Measurements from ENCODE around the gene ZNF823. TPM values are rescaled to one million over a fixed set of nuclear protein-coding genes. Genes with fewer than 3 reads are reported as not detected.

ZNF823 gene
- 6.3 and 16.7 TPM in 2 replicates for total RNA-seq (2011; cell fraction: chromatin; rRNA removed; ENCODE audit: low replicate concordance)
- total RNA-seq (2011; cell fraction: nucleolus; rRNA removed): 4.2 and 4.6 TPM in 2 replicates
- total RNA-seq (2011; cell fraction: nucleoplasm; rRNA removed): 4.1 and 4.8 TPM in 2 replicates
- total RNA-seq (2014; rRNA removed): 4.0 and 4.2 TPM in 2 replicates
- total RNA-seq (2014; rRNA removed; fragmentation: Illumina TruSeq; extraction: Trizol): 8.8 and 9.5 TPM in 2 replicates
- total RNA-seq (2015; rRNA removed; fragmentation: Illumina TruSeq; extraction: Trizol): 11.0 and 13.4 TPM in 2 replicates
- 4.4 and 5.0 TPM in 2 replicates for total RNA-seq (2021)
- polyA plus RNA-seq (2011; rRNA removed): 7.7 and 7.9 TPM in 2 replicates
- 2.1 and 3.6 TPM in 2 replicates for polyA plus RNA-seq (2011; cell fraction: cytosol; rRNA removed)
- polyA plus RNA-seq (2011; cell fraction: nucleus; rRNA removed): 4.3 and 7.7 TPM in 2 replicates
- polyA plus RNA-seq (2012): 4.4 and 5.8 TPM in 2 replicates
- 6.1 and 6.7 TPM in 2 replicates for polyA plus RNA-seq (2014; fragmentation: Illumina TruSeq; extraction: Trizol)
- polyA plus RNA-seq (2014; fragmentation: Nextera tagmentation; extraction: Ambion mirVana): 10 to 100 TPM in 1 of 2 experiments, 1 to 10 TPM in 1; 5.4 to 11.6 TPM
- 4.1 and 4.6 TPM in 2 replicates for polyA plus RNA-seq (2014; rRNA removed)
- 15.3 and 21.9 TPM in 2 replicates for polyA minus RNA-seq (2011; rRNA and poly(A)+ RNA removed)
- 5.2 and 5.9 TPM in 2 replicates for polyA minus RNA-seq (2011; cell fraction: cytosol; rRNA and poly(A)+ RNA removed)
- 2.0 and 5.2 TPM in 2 replicates for polyA minus RNA-seq (2011; cell fraction: nucleus; rRNA and poly(A)+ RNA removed)
- Bru-seq, nascent RNA: percentile 77 among the genes with signal in this experiment
- BruChase-seq, experiment 1, labeled RNA remaining after a 2-hour chase: percentile 79 among the genes with signal in this experiment
- percentile 80 among the genes with signal in this experiment for BruChase-seq, experiment 2, labeled RNA remaining after a 6-hour chase
- long read RNA-seq, experiment 1, partial matches to known transcripts: 0 of 12 reads
- long read RNA-seq, experiment 1, other reads (novel, unspliced or antisense): 6 of 12 reads
- long read RNA-seq, experiment 2, partial matches to known transcripts: 0 of 1 reads
- long read RNA-seq, experiment 2, other reads (novel, unspliced or antisense): 0 of 1 reads
- long read RNA-seq, experiment 3, partial matches to known transcripts: 0 of 7 reads
- long read RNA-seq, experiment 3, other reads (novel, unspliced or antisense): 2 of 7 reads

- H3K79me2 ChIP-seq (ENCODE audit: control insufficient read depth, insufficient read depth, low read length): peaks cover 9% of the 10 kb centered on the region; the same call in 2 of the 3 replicates
- peak within 1 kb of the TSS; percentile 95 for H2AFZ ChIP-seq (ENCODE audit: low read depth, low read length)
- H3K9me3 ChIP-seq (replicated peaks; ENCODE audit: control insufficient read depth, insufficient read depth, low read depth, low read length): no peaks in the 10 kb centered on the region
- peak within 1 kb of the TSS; percentile 69 for H3K4me3 ChIP-seq
- DNase-seq (ENCODE audit: extremely low read depth in 1 of 4, low spot score in 3 of 4): peak; percentile 94 to 99 (median 95)
- 1% methylated on average over 31 of the region's 35 CpGs for WGBS (ENCODE audit: insufficient coverage, low coverage, missing lambda C conversion rate)
- peak within 1 kb of the TSS; percentile 78 for H3K27ac ChIP-seq (ENCODE audit: extremely low read depth, low read depth, low read length)
- intact Hi-C loops (cut with micrococcal nuclease) (loop anchor here (2.0 kb wide), 1 partner anchor 28 kb away; the partner anchor contains the start of gene ZNF441), in situ Hi-C loops (cut with MboI) (no loop called here)
- H3K4me2 ChIP-seq (ENCODE audit: insufficient read depth, low read length): peak within 1 kb of the TSS; percentile 87
- H3K9ac ChIP-seq (ENCODE audit: insufficient read depth in 1 of 2, low read depth in 2 of 2, low read length in 2 of 2): peak within 1 kb of the TSS; percentile 79 to 94
- H3K9me1 ChIP-seq (ENCODE audit: control insufficient read depth, insufficient read depth, low read length): no peaks in the 10 kb centered on the region
- TSS peak; percentile 99 for BruUV-seq (replicated peaks)
- no peaks in the 10 kb centered on the region for H3K27me3 ChIP-seq (ENCODE audit: control insufficient read depth in 2 of 2, insufficient read depth in 2 of 2, low read length in 2 of 2)
- ChIA-PET POLR2A (interaction anchor here (0.6 kb wide), 1 partner anchor 101 kb away, joined by 3 read pairs; no protein-coding TSS in a partner anchor), CTCF (ENCODE audit: low intra/inter-chr PET ratio) (no interaction called here)
- H3K36me3 ChIP-seq (ENCODE audit: control insufficient read depth, insufficient read depth, low read length): no peaks in the 10 kb centered on the region
- no peaks in the 10 kb centered on the region for H4K20me1 ChIP-seq (replicated peaks; ENCODE audit: control insufficient read depth, insufficient read depth, low read length)
- H3K4me1 ChIP-seq (replicated peaks in 1 of 2; ENCODE audit: control insufficient read depth in 2 of 2, insufficient read depth in 2 of 2, low read length in 2 of 2): peaks cover 15 to 30% of the 10 kb centered on the region in 2 experiments
- peak; percentile 99 for FAIRE-seq
- peak; percentile 98 for ATAC-seq
- no peak for TF ChIP-seq ZC3H8 (IDR thresholded peaks at IDR 0.05)
- TF ChIP-seq HMGXB4 (CRISPR knock-in tag; IDR thresholded peaks at IDR 0.05): no peak
- TF ChIP-seq NR1H2 (CRISPR knock-in tag; IDR thresholded peaks at IDR 0.05): no peak
- no peak for TF ChIP-seq SRSF9 (IDR thresholded peaks at IDR 0.05; ENCODE audit: borderline replicate concordance, low read depth, low read length)
- TF ChIP-seq ETV1 (tag; conservative IDR thresholded peaks at IDR 0.05; ENCODE audit: low read depth): no peak
- TF ChIP-seq NFATC3 (IDR thresholded peaks at IDR 0.05): no peak
- TF ChIP-seq FOXJ2 (tag; IDR thresholded peaks at IDR 0.05): no peak
- no peak for TF ChIP-seq ARID1B (IDR thresholded peaks at IDR 0.05)
- peak; percentile 71; the same call in 1 of the 2 replicates for TF ChIP-seq ZNF263 (CRISPR knock-in tag; IDR thresholded peaks at IDR 0.05; ENCODE audit: borderline replicate concordance)
- 0 out of 2 replicates have a peak, but pooled peaks have one; percentile 6 for TF ChIP-seq PYGO2 (tag; IDR thresholded peaks at IDR 0.05)
- no peak for TF ChIP-seq CAMTA2 (CRISPR knock-in tag; conservative IDR thresholded peaks at IDR 0.05)
- no peak for TF ChIP-seq STAT5B (CRISPR knock-in tag; IDR thresholded peaks at IDR 0.05)
- TF ChIP-seq CXXC5 (CRISPR knock-in tag; IDR thresholded peaks at IDR 0.05): peak; percentile 80
- TF ChIP-seq ZFP36 (IDR thresholded peaks at IDR 0.05; ENCODE audit: low read depth, low read length, partially characterized antibody): no peak
- TF ChIP-seq ELF4 (CRISPR knock-in tag; IDR thresholded peaks at IDR 0.05): no peak
- TF ChIP-seq SREBF1 (IDR thresholded peaks at IDR 0.05; ENCODE audit: borderline replicate concordance, low read depth, low read length): no peak
- TF ChIP-seq ATF7 (IDR thresholded peaks at IDR 0.05): peak; percentile 64
Observed at GRCh38 chr19:11738746-11739620, at the start of gene ZNF823. ZNF823 (minus strand) TSS chr19:11738946; CDS start chr19:11738819, 127 bp downstream.

Data from K562 (cell line).